K562 (cell line): ENCODE results near the gene LY6G6F. TPM values are rescaled to one million over a fixed set of nuclear protein-coding genes. Genes with fewer than 3 reads are reported as not detected.

Experiments used
- ATF6 ChIP-seq: sonication (generic); formaldehyde crosslinking; IDR thresholded peaks from 2 replicates; pipeline ENCODE4 v1.4.0; 2020; ENCODE audit warnings: mild to moderate bottlenecking, missing genetic modification reagents
- BMI1 ChIP-seq: fragments of 150-350 bp; IDR thresholded peaks from 2 replicates; pipeline ENCODE4 v1.6.1; 2014; ENCODE audit warnings: low read length
- CREB1 ChIP-seq, 2 experiments: sonication (generic) in 1 of 2; formaldehyde crosslinking in 1 of 2; IDR thresholded peaks; 2 replicates each; pipeline versions ENCODE4 v1.6.1 to v1.8.0; 2012 to 2022; ENCODE audit warnings: inconsistent platforms in 1 of 2, mild to moderate bottlenecking in 1 of 2, missing genetic modification reagents in 1 of 2, moderate library complexity in 1 of 2
- DEAF1 ChIP-seq: fragments of 450-650 bp; formaldehyde crosslinking; IDR thresholded peaks from 2 replicates; pipeline ENCODE4 v1.4.0; 2020; ENCODE audit warnings: mild to moderate bottlenecking, moderate library complexity
- DIDO1 ChIP-seq: fragments of 450-650 bp; IDR thresholded peaks from 2 replicates; pipeline ENCODE4 v1.6.1; 2016; ENCODE audit warnings: low read depth, missing biosample characterization, missing genetic modification characterization
- E2F6 ChIP-seq, 2 experiments: IDR thresholded peaks; 2 replicates each; pipeline ENCODE4 v1.6.1; 2011; ENCODE audit warnings: borderline replicate concordance in 1 of 2, control low read depth in 1 of 2, low read depth in 1 of 2, low read length in 1 of 2, mild to moderate bottlenecking in 1 of 2, mixed read lengths in 1 of 2, moderate library complexity in 1 of 2; ENCODE audit not compliant: insufficient read depth in 1 of 2, insufficient read length in 1 of 2, poor library complexity in 1 of 2, severe bottlenecking in 1 of 2; ENCODE audit errors: extremely low read depth in 1 of 2
- ETV1 ChIP-seq: fragments of 450-650 bp; conservative IDR thresholded peaks from 2 replicates; pipeline ENCODE4 v1.6.1; 2016; ENCODE audit warnings: missing genetic modification characterization, control low read depth, low read depth, missing compliant biosample characterization
- GATAD2B ChIP-seq: fragments of 450-650 bp; IDR thresholded peaks from 2 replicates; pipeline ENCODE4 v1.6.1; 2017; ENCODE audit warnings: mild to moderate bottlenecking, borderline replicate concordance
- HES1 ChIP-seq: fragments of 450-650 bp; IDR thresholded peaks from 2 replicates; pipeline ENCODE4 v1.6.1; 2016; ENCODE audit warnings: low read depth, mild to moderate bottlenecking, moderate library complexity
- HMBOX1 ChIP-seq: sonication (generic); IDR thresholded peaks from 2 replicates; pipeline ENCODE4 v1.6.1; 2016
- ILF3 ChIP-seq: fragments of 450-650 bp; IDR thresholded peaks from 2 replicates; pipeline ENCODE4 v1.6.1; 2018; ENCODE audit warnings: antibody characterized with exemption, mild to moderate bottlenecking, moderate library complexity, borderline replicate concordance
- POLR3G ChIP-seq: IDR thresholded peaks from 2 replicates; pipeline ENCODE4 v1.6.1; 2011; ENCODE audit not compliant: insufficient read length, insufficient replicate concordance; ENCODE audit errors: extremely low read depth
- SIRT6 ChIP-seq: IDR thresholded peaks from one replicate; pipeline ENCODE4 v1.6.1; 2012; ENCODE audit warnings: low read depth, mild to moderate bottlenecking, control low read depth, inconsistent platforms, low read length, moderate library complexity
- TAF7 ChIP-seq: fragments of 450-650 bp; IDR thresholded peaks from 2 replicates; pipeline ENCODE4 v1.6.1; 2016; ENCODE audit warnings: missing genetic modification characterization, missing compliant biosample characterization
- ZBTB26 ChIP-seq: fragments of 450-650 bp; formaldehyde crosslinking; IDR thresholded peaks from 2 replicates; pipeline ENCODE4 v1.4.0; 2022; ENCODE audit warnings: missing genetic modification characterization
- ZNF165 ChIP-seq: fragments of 250-450 bp; sonication (Bioruptor Pico); IDR thresholded peaks from 2 replicates; pipeline ENCODE4 v1.4.0; 2020; ENCODE audit warnings: borderline replicate concordance
- ZNF586 ChIP-seq: fragments of 450-650 bp; formaldehyde crosslinking; conservative IDR thresholded peaks from 2 replicates; pipeline ENCODE4 v1.4.0; 2020; ENCODE audit warnings: mild to moderate bottlenecking, moderate library complexity
- ZNF589 ChIP-seq: fragments of 200-800 bp; sonication (Bioruptor generic); IDR thresholded peaks from 2 replicates; pipeline ENCODE4 v1.6.1; 2016; ENCODE audit warnings: low read depth, missing genetic modification characterization, missing compliant biosample characterization
- polyA plus RNA-seq, 8 experiments: library from polyadenylated mRNA; depleted of rRNA in 4 of 8; stranded (reverse) in 5 of 8; unstranded in 3 of 8; fragments of >200 nt; fragmentation: Nextera tagmentation in 2 of 8; fragmentation: Illumina TruSeq in 1 of 8; extraction: Ambion mirVana in 2 of 8; extraction: Trizol in 1 of 8; gene quantifications; 2 replicates each; pipeline versions ENCODE4 v1.2.1 to v1.2.3, GENCODE V29; 2011 to 2014; ENCODE audit warnings: inconsistent platforms in 1 of 8, missing spikeins in 1 of 8
- total RNA-seq, 7 experiments: library from RNA; depleted of rRNA in 6 of 7; stranded (reverse); fragments of >200 nt in 6 of 7; fragmentation: Illumina TruSeq in 2 of 7; extraction: Trizol in 2 of 7; gene quantifications; 2 replicates each; pipeline versions ENCODE4 v1.2.1 to v1.2.3, GENCODE V29; 2011 to 2021; ENCODE audit warnings: low replicate concordance in 1 of 7

Gene LY6G6F
- total and polyA plus RNA-seq, 9 of the 15 experiments (the other 6 are each of a cell fraction or from before 2014, with no cell fraction given): 0.14 to 0.50 (median 0.28) TPM; not detected in 2

GRCh38 chr6:31690231-31691077 is 16.2 kb upstream of the LY6G6F start (continued):
- TF ChIP-seq ATF6 (CRISPR knock-in tag) (no peak), CREB1 (IDR thresholded peaks at IDR 0.05) (0 out of 2 replicates have a peak, but pooled peaks have one; percentile 30), CREB1 (CRISPR knock-in tag; IDR thresholded peaks at IDR 0.05) (0 out of 2 replicates have a peak, but pooled peaks have one; percentile 42), ZNF586 (CRISPR knock-in tag) (no peak), TAF7 (0 out of 2 replicates have a peak, but pooled peaks have one; percentile 36), ZNF165 (CRISPR knock-in tag) (no peak), HMBOX1 (peak; percentile 55; the same call in 1 of the 2 replicates), DIDO1 (tag) (no peak), ZNF589 (CRISPR knock-in tag) (peak; percentile 81; the same call in 1 of the 2 replicates), BMI1 (no peak), DEAF1 (CRISPR knock-in tag) (no peak), POLR3G (no peak), GATAD2B (peak; percentile 8; the same call in 1 of the 2 replicates), ETV1 (tag) (peak; percentile 53), ILF3 (no peak), ZBTB26 (CRISPR knock-in tag) (peak; percentile 86), SIRT6 (no peak), HES1 (peak; percentile 70), E2F6 (IDR thresholded peaks at IDR 0.05; ENCODE audit: borderline replicate concordance in 1 of 2, extremely low read depth in 1 of 2, insufficient read depth in 1 of 2, insufficient read length in 1 of 2, low read depth in 1 of 2, low read length in 1 of 2, poor library complexity in 1 of 2, severe bottlenecking in 1 of 2) (no peak)
